Sigmoid colon (tissue), 4 donors: ENCODE results near the gene KRCC1.

Experiments
- CTCF ChIP-seq, 4 experiments: fragments of 450-650 bp in 3 of 4; fragments of 200-600 bp in 1 of 4; IDR thresholded peaks; one replicate each; pipeline ENCODE4 v1.5.1; 2016 to 2019; ENCODE audit warnings: antibody characterized with exemption in 4 of 4, mild to moderate bottlenecking in 3 of 4, moderate library complexity in 2 of 4
- POLR2AphosphoS5 ChIP-seq, 4 donors: sonication (generic); formaldehyde crosslinking; IDR thresholded peaks; one replicate each; pipeline ENCODE4 v1.6.1; 2017; ENCODE audit warnings: antibody characterized with exemption in 4 of 4

- TF ChIP-seq CTCF (IDR thresholded peaks at IDR 0.05) = no peak
- TF ChIP-seq POLR2AphosphoS5 (IDR thresholded peaks at IDR 0.05) = no peak
These were observed 27.2 kb upstream of the KRCC1 start for GRCh38 chr2:88082781-88083180.
